CD4-positive, alpha-beta T cell treated with Interleukin-1 beta for 1 hour (primary cell): ENCODE measurements around the gene SLC25A51.
A peak's percentile ranks its signal among the peaks of the same experiment; 100 is the strongest.
"Not testable (repeated sequence)": the region's sequence is repeated elsewhere in the genome, so short reads cannot be mapped to it uniquely, and the experiment has no call there.

ENCODE experiments used
- DNase-seq, 2 donors: peaks; one replicate each; pipeline ENCODE4 v3.0.0-alpha.2; 2020 to 2022

SLC25A51 gene

GRCh38 chr9:37919246-37919955 is 15.5 kb upstream of the SLC25A51 start:
- no peak for DNase-seq

GRCh38 chr9:37918665-37919170 is 14.8 kb upstream of the SLC25A51 start:
- DNase-seq = no peak

GRCh38 chr9:37917801-37918664 is 14.1 kb upstream of the SLC25A51 start:
- no peak for DNase-seq

GRCh38 chr9:37917313-37917731 is 13.4 kb upstream of the SLC25A51 start:
- no peak for DNase-seq

- no peak for DNase-seq
Measured at GRCh38 chr9:37916471-37917312, 12.8 kb upstream of the SLC25A51 start.

- DNase-seq = no peak
Measured at GRCh38 chr9:37915911-37916470, 12.1 kb upstream of the SLC25A51 start.

GRCh38 chr9:37914701-37915358 is 10.9 kb upstream of the SLC25A51 start:
- DNase-seq = no peak

- DNase-seq = no peak
Measured at GRCh38 chr9:37914154-37914551, 10.2 kb upstream of the SLC25A51 start.

GRCh38 chr9:37913480-37914153 is 9.7 kb upstream of the SLC25A51 start:
- DNase-seq = peak; percentile 81 to 82

GRCh38 chr9:37911271-37911681 is 7.3 kb upstream of the SLC25A51 start:
- DNase-seq = peak in 1 of 2 donors; percentile 16

- DNase-seq = no peak
Measured at GRCh38 chr9:37910271-37910670, 6.3 kb upstream of the SLC25A51 start.

- not testable (repeated sequence) for DNase-seq
Measured at GRCh38 chr9:37909836-37910235, 5.9 kb upstream of the SLC25A51 start.

GRCh38 chr9:37909326-37909725 is 5.4 kb upstream of the SLC25A51 start:
- no peak for DNase-seq

GRCh38 chr9:37908698-37909186 is 4.8 kb upstream of the SLC25A51 start:
- DNase-seq = peak; percentile 10 to 65

- no peak for DNase-seq
Measured at GRCh38 chr9:37908283-37908682, 4.4 kb upstream of the SLC25A51 start.

- no peak for DNase-seq
Measured at GRCh38 chr9:37906312-37907239, 2.6 kb upstream of the SLC25A51 start.

- no peak for DNase-seq
Measured at GRCh38 chr9:37905776-37906175, 1.8 kb upstream of the SLC25A51 start.

GRCh38 chr9:37905131-37905505 is 1.2 kb upstream of the SLC25A51 start:
- no peak for DNase-seq

- DNase-seq = no peak
Measured at GRCh38 chr9:37904445-37905130, 661 bp upstream of the SLC25A51 start.
